Common myeloid progenitor, CD34-positive (primary cell): ENCODE results near the gene CPEB1.

Experiments
- CTCF ChIA-PET: fragments of 350-600 bp; sonication (Branson Sonifier 250); formaldehyde crosslinking; loops from one replicate; lab custom pipeline; 2021; ENCODE audit warnings: antibody characterized with exemption; lab: Charles Lee
- POLR2A ChIA-PET: fragments of 350-600 bp; sonication (Branson Sonifier 250); formaldehyde crosslinking; loops from one replicate; lab custom pipeline; 2021; ENCODE audit warnings: antibody characterized with exemption; lab: Charles Lee
- DNase-seq, 3 donors: peaks; one replicate each; pipeline versions ENCODE4 v3.0.0 to v3.0.0-alpha.2; 2013
- H3K27ac ChIP-seq, 2 experiments: 1 replicate in 1 of 2; 2 replicates in 1 of 2; pipeline ENCODE4 v1.7.0; 2013; ENCODE audit warnings: inconsistent platforms in 2 of 2, low read length in 2 of 2, mild to moderate bottlenecking in 2 of 2, low read depth in 1 of 2, moderate library complexity in 1 of 2; ENCODE audit not compliant: severe bottlenecking in 2 of 2, insufficient read depth in 1 of 2, poor library complexity in 1 of 2
- H3K27me3 ChIP-seq, 5 experiments: replicated peaks in 2 of 5; 1 replicate in 3 of 5; 2 replicates in 2 of 5; pipeline versions ENCODE4 v1.6.1 to v1.7.0; 2013; ENCODE audit warnings: low read length in 4 of 5, mild to moderate bottlenecking in 2 of 5, moderate library complexity in 2 of 5, inconsistent platforms in 1 of 5; ENCODE audit not compliant: insufficient read depth in 5 of 5, control insufficient read depth in 4 of 5
- H3K36me3 ChIP-seq, 4 experiments: 1 replicate in 2 of 4; 2 replicates in 2 of 4; pipeline versions ENCODE4 v1.6.1 to v1.7.0; 2013; ENCODE audit warnings: low read length in 3 of 4, control low read depth in 1 of 4, mild to moderate bottlenecking in 1 of 4; ENCODE audit not compliant: control insufficient read depth in 4 of 4, insufficient read depth in 4 of 4
- H3K4me1 ChIP-seq, 4 experiments: 1 replicate in 3 of 4; 2 replicates in 1 of 4; pipeline versions ENCODE4 v1.6.1 to v1.7.1; 2013; ENCODE audit warnings: low read length in 3 of 4, mild to moderate bottlenecking in 3 of 4, control low read depth in 1 of 4, inconsistent platforms in 1 of 4, moderate library complexity in 1 of 4; ENCODE audit not compliant: control insufficient read depth in 4 of 4, insufficient read depth in 4 of 4; ENCODE audit errors: control extremely low read depth in 1 of 4
- H3K4me3 ChIP-seq, 7 experiments: 1 replicate in 4 of 7; 2 replicates in 3 of 7; pipeline versions ENCODE4 v1.5.1 to v1.7.0; 2013; ENCODE audit warnings: mild to moderate bottlenecking in 7 of 7, low read length in 6 of 7, moderate library complexity in 6 of 7, inconsistent platforms in 2 of 7, low read depth in 2 of 7, control low read depth in 1 of 7; ENCODE audit not compliant: insufficient read depth in 4 of 7, control insufficient read depth in 1 of 7; ENCODE audit errors: extremely low read depth in 1 of 7
- H3K9me3 ChIP-seq, 5 experiments: 1 replicate in 4 of 5; 2 replicates in 1 of 5; pipeline versions ENCODE4 v1.6.1 to v1.7.1; 2013; ENCODE audit warnings: low read length in 4 of 5, mild to moderate bottlenecking in 2 of 5, inconsistent platforms in 1 of 5, low read depth in 1 of 5, moderate library complexity in 1 of 5; ENCODE audit not compliant: control insufficient read depth in 4 of 5, insufficient read depth in 2 of 5; ENCODE audit errors: control extremely low read depth in 1 of 5
- WGBS: methylation state at CpG from one replicate; pipeline ENCODE4 v1.1.5; 2013; ENCODE audit not compliant: insufficient coverage; 5-methylcytosine and 5-hydroxymethylcytosine counted together

Gene CPEB1

GRCh38 chr15:82553846-82554245 is 93.3 kb downstream of the CPEB1 start:
- Histone ChIP-seq H3K27me3 (peaks cover 0 to 11% (median 0%) of the 10 kb centered on the region in 5 experiments), H3K27ac (no peak overlapping the region), H3K4me1 (no peaks in the 10 kb centered on the region), H3K4me3 (no peak overlapping the region), H3K9me3 (no peaks in the 10 kb centered on the region), H3K36me3 (no peaks in the 10 kb centered on the region)
- 100% methylated on average over 1 of the region's 1 CpG for WGBS
- POLR2A ChIA-PET, result no interaction called here
- CTCF ChIA-PET, result interaction anchor here (0.7 kb wide), 1 partner anchor 10 kb away, joined by 3 read pairs; no protein-coding TSS in a partner anchor
- DNase-seq, result no peak

GRCh38 chr15:82552861-82553260 is 94.3 kb downstream of the CPEB1 start:
- no peaks in the 10 kb centered on the region for H3K4me1 ChIP-seq
- CTCF ChIA-PET, result interaction anchor here (0.7 kb wide), 1 partner anchor 12 kb away, joined by 3 read pairs; no protein-coding TSS in a partner anchor
- POLR2A ChIA-PET, result no interaction called here
- H3K36me3 ChIP-seq, result no peaks in the 10 kb centered on the region
- H3K27me3 ChIP-seq, result peaks cover 0 to 13% (median 0%) of the 10 kb centered on the region in 5 experiments
- H3K9me3 ChIP-seq, result no peaks in the 10 kb centered on the region
- no peak for DNase-seq
- 100% methylated on average over 2 of the region's 2 CpGs for WGBS
- H3K27ac ChIP-seq, result no peak overlapping the region
- H3K4me3 ChIP-seq, result no peak overlapping the region

- Histone ChIP-seq H3K4me3 (no peak overlapping the region), H3K27ac (no peak overlapping the region), H3K27me3 (peaks cover 0 to 11% (median 0%) of the 10 kb centered on the region in 5 experiments), H3K4me1 (no peaks in the 10 kb centered on the region), H3K36me3 (no peaks in the 10 kb centered on the region), H3K9me3 (no peaks in the 10 kb centered on the region)
- WGBS, result 93% methylated on average over 4 of the region's 5 CpGs
- ChIA-PET POLR2A (no interaction called here), CTCF (no interaction called here)
- no peak for DNase-seq
Observed at GRCh38 chr15:82551646-82552247, 95.4 kb downstream of the CPEB1 start.

- CTCF ChIA-PET, result interaction anchor here (1.1 to 1.2 kb wide), 2 partner anchors 8 to 10 kb away, joined by 3 read pairs; no protein-coding TSS in a partner anchor
- WGBS, result 97% methylated on average over 7 of the region's 9 CpGs
Observed at GRCh38 chr15:82549199-82549665, 97.9 kb downstream of the CPEB1 start.

GRCh38 chr15:82548700-82549099 is 98.5 kb downstream of the CPEB1 start:
- H3K9me3 ChIP-seq, result no peaks in the 10 kb centered on the region
- H3K27ac ChIP-seq, result no peak overlapping the region
- CTCF ChIA-PET, result interaction anchor here (1.1 to 1.2 kb wide), 2 partner anchors 8 to 10 kb away, joined by 3 read pairs; no protein-coding TSS in a partner anchor
- peaks cover 0 to 16% (median 0%) of the 10 kb centered on the region in 5 experiments for H3K27me3 ChIP-seq
- H3K4me3 ChIP-seq, result no peak overlapping the region
- H3K4me1 ChIP-seq, result no peaks in the 10 kb centered on the region
- DNase-seq, result no peak
- no peaks in the 10 kb centered on the region for H3K36me3 ChIP-seq
- WGBS, result 95% methylated on average over 2 of the region's 2 CpGs
- POLR2A ChIA-PET, result no interaction called here

More at GRCh38 chr15:82549199-82549665, 97.9 kb downstream of the CPEB1 start:
- no peak overlapping the region for H3K27ac ChIP-seq
- peaks cover 0 to 16% (median 0%) of the 10 kb centered on the region in 5 experiments for H3K27me3 ChIP-seq
- POLR2A ChIA-PET, result no interaction called here
- no peaks in the 10 kb centered on the region for H3K4me1 ChIP-seq
- H3K36me3 ChIP-seq, result no peaks in the 10 kb centered on the region
- no peaks in the 10 kb centered on the region for H3K9me3 ChIP-seq
- no peak overlapping the region for H3K4me3 ChIP-seq
- no peak for DNase-seq

GRCh38 chr15:82545478-82545877 is 101.7 kb downstream of the CPEB1 start:
- H3K27ac ChIP-seq, result no peak overlapping the region
- peaks cover 0 to 9% (median 0%) of the 10 kb centered on the region in 5 experiments for H3K27me3 ChIP-seq
- ChIA-PET CTCF (no interaction called here), POLR2A (no interaction called here)
- H3K4me3 ChIP-seq, result no peak overlapping the region
- 83% methylated on average over 4 of the region's 6 CpGs for WGBS
- DNase-seq, result no peak
- H3K36me3 ChIP-seq, result no peaks in the 10 kb centered on the region
- H3K9me3 ChIP-seq, result no peaks in the 10 kb centered on the region
- peaks cover 0 to 12% (median 6%) of the 10 kb centered on the region in 4 experiments for H3K4me1 ChIP-seq

DNA sequence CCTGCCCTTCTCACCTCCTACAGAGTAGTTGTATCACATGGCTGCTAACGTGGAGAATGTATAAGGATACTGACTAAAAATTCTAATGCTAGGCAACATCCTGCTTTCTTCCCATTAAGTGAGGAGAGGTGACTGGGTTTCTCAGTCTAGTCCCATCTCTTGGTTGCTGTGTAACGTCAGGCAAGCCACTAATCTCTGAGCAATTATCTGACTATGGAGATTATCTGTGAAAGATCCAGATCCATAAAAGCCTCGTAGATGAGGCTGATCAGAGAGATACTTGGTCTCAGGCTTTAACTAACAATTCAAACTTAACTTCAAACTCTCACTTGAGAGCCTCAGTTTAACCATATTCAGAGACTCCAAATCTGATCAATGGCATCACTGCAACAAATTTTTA is 102.2 kb downstream of the CPEB1 start:
- CTCF ChIA-PET, result no interaction called here
- H3K27ac ChIP-seq, result no peak overlapping the region
- H3K9me3 ChIP-seq, result no peaks in the 10 kb centered on the region
- no peak overlapping the region for H3K4me3 ChIP-seq
- no peak for DNase-seq
- peaks cover 0 to 12% (median 6%) of the 10 kb centered on the region in 4 experiments for H3K4me1 ChIP-seq
- no peaks in the 10 kb centered on the region for H3K36me3 ChIP-seq
- whole genome bisulfite sequencing, result 100% methylated on average over 1 of the region's 3 CpGs
- POLR2A ChIA-PET, result no interaction called here
- peaks cover 0 to 8% (median 0%) of the 10 kb centered on the region in 5 experiments for H3K27me3 ChIP-seq
